Brain microvascular endothelial cell (primary cell): ENCODE results near the gene SH2D5.

Experiments used
- DNase-seq: peaks from one replicate; pipeline ENCODE4 v3.0.0-alpha.2; 2020
- H3K27ac ChIP-seq: fragments of 250-450 bp; sonication (Bioruptor Pico); 2 replicates; pipeline ENCODE4 v1.5.1; 2020; ENCODE audit warnings: mild to moderate bottlenecking, moderate library complexity
- H3K27me3 ChIP-seq: fragments of 250-450 bp; sonication (Bioruptor Pico); replicated peaks from 2 replicates; pipeline ENCODE4 v1.5.1; 2020; ENCODE audit warnings: mild to moderate bottlenecking
- H3K36me3 ChIP-seq: fragments of 250-450 bp; sonication (Bioruptor Pico); replicated peaks from 2 replicates; pipeline ENCODE4 v1.5.1; 2020; ENCODE audit warnings: mild to moderate bottlenecking
- H3K4me3 ChIP-seq: 2 replicates; pipeline ENCODE4 v1.5.1; 2011; ENCODE audit warnings: low read depth, mild to moderate bottlenecking, control low read depth, low read length, moderate library complexity
- in situ Hi-C: cut with HindIII; loops from 2 replicates; pipeline ENCODE4 v1.10.0; 2017; ENCODE audit warnings: low sequenced_read_pairs, low pct_ligation_motif_present
- TF ChIP-seq, protein P1 (sequence below): IDR thresholded peaks from 2 replicates; pipeline ENCODE4 v1.5.1; 2011; ENCODE audit warnings: low read depth, mild to moderate bottlenecking, moderate library complexity, low read length, control low read depth, inconsistent platforms; ENCODE audit errors: missing control alignments

The SH2D5 gene

DNA sequence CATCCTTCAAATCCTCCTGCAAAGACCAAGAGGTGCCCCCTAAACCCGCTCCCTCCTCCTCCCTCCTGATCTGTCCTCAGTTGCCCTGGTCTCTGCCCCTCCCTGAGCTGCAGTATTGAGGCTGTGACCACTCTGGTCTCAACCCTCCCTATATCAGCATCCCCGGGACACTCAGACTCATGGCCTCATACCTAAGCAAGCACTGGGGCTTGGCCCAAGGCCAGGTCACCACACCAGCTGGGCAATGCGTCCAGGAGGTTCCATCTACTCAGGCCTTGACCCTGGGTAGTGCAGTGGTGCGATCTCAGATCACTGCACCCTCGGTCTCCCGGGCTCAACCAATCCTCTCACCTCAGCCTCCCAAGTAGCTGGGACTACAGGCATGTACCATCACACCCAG, 24.4 kb downstream of the SH2D5 start:
- in situ Hi-C loops, result no loop called here
- Histone ChIP-seq H3K36me3 (no peaks in the 10 kb centered on the region), H3K4me3 (no peak overlapping the region), H3K27ac (no peak overlapping the region), H3K27me3 (no peaks in the 10 kb centered on the region)
- no peak for DNase-seq
- TF ChIP-seq, protein P1, sequence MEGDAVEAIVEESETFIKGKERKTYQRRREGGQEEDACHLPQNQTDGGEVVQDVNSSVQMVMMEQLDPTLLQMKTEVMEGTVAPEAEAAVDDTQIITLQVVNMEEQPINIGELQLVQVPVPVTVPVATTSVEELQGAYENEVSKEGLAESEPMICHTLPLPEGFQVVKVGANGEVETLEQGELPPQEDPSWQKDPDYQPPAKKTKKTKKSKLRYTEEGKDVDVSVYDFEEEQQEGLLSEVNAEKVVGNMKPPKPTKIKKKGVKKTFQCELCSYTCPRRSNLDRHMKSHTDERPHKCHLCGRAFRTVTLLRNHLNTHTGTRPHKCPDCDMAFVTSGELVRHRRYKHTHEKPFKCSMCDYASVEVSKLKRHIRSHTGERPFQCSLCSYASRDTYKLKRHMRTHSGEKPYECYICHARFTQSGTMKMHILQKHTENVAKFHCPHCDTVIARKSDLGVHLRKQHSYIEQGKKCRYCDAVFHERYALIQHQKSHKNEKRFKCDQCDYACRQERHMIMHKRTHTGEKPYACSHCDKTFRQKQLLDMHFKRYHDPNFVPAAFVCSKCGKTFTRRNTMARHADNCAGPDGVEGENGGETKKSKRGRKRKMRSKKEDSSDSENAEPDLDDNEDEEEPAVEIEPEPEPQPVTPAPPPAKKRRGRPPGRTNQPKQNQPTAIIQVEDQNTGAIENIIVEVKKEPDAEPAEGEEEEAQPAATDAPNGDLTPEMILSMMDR, result no peak

DNA sequence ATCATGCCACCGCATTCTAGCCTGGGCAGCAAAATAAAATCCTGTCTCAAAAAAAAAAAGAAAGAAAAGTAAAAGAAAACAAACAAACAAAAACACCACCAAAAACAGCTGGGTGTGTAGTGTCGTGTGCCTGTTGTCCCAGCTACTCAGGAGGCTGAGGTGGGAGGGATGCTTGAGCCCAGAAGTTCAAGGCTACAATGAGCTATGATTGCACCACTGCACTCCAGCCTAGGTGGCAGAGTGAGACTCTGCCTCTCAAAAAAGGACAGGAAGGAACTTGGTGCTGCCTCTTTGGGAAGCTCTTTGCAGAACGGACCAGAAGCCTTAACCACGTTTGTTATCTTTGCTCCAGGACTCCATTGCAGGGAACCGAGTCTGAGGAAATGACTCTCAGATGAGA, 25.7 kb downstream of the SH2D5 start:
- TF ChIP-seq, protein P1, result no peak
- no peak overlapping the region for H3K4me3 ChIP-seq
- no peaks in the 10 kb centered on the region for H3K27me3 ChIP-seq
- in situ Hi-C loops, result no loop called here
- no peak overlapping the region for H3K27ac ChIP-seq
- no peak for DNase-seq
- no peaks in the 10 kb centered on the region for H3K36me3 ChIP-seq

DNA sequence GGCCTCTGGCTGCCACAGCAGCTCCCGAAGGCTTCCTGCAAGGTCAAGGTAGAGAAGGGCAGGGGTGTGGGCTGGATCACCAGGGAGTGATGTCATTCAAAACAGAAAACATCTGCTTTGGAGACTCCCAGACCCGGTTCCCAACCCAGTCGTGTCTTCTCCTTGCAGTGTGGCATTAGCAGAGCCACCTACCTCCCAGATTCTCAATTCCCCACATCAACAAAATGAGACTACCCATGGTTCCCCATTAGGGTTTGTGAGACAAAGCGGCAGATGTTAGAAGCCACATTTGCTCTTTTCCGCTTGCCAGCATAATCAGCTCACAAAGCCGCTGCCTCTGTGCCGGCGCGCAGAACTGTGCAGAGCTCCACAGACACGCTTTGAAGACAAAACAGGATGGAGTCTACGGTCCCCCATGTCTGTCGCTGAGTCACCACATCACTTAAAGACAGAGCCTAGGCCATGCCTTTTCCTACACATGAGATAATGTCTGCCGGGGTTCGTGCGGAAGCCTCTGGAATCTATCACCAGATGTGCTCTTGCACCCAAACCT, 27.2 kb downstream of the SH2D5 start:
- no peaks in the 10 kb centered on the region for H3K27me3 ChIP-seq

DNA sequence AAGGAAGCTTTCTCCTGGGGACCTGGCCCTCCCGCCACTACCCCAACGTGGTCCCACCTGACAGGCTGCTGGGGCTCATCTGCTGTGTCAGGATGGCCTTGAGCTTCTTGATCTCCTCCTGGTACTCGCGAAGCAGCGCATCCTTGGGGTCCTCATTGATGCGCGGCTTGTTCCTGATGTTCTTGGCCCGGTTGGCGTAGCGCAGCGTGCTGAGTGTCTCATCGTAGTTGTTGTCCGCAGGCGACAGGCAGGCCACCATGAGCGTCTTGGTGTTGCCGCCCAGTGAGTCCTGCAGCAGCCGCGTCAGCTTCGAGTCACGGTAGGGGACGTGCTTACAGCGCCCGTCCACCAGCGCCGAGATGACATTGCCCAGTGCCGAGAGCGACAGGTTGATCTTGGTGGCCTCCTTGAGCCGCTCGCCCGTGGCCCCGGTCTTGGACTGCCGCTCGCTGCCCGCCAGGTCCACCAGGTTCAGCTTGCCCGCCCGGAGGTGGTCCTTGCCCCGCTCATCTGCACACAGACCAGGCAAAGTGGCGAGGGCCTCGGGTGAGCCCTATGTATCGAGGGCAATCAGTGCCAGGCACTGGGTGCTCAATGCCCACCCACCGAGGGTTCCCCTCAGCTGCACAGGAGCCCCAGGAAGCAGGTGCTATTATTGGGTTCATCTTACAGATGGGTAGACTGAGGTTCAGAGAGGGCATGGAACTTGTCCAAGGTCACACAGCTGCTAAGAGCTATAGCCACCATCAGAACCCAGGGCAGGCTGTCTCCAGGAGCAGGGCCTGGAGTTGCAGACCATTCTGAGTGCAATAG, 27.9 kb downstream of the SH2D5 start:
- H3K4me3 ChIP-seq, result no peak overlapping the region
- in situ Hi-C loops, result no loop called here
- TF ChIP-seq, protein P1, result no peak

More for the DNA sequence above, 27.2 kb downstream of the SH2D5 start:
- no peak overlapping the region for H3K27ac ChIP-seq
- H3K36me3 ChIP-seq, result no peaks in the 10 kb centered on the region
- no peak overlapping the region for H3K4me3 ChIP-seq
- DNase-seq, result no peak
- in situ Hi-C loops, result no loop called here
- TF ChIP-seq, protein P1, result no peak

DNA sequence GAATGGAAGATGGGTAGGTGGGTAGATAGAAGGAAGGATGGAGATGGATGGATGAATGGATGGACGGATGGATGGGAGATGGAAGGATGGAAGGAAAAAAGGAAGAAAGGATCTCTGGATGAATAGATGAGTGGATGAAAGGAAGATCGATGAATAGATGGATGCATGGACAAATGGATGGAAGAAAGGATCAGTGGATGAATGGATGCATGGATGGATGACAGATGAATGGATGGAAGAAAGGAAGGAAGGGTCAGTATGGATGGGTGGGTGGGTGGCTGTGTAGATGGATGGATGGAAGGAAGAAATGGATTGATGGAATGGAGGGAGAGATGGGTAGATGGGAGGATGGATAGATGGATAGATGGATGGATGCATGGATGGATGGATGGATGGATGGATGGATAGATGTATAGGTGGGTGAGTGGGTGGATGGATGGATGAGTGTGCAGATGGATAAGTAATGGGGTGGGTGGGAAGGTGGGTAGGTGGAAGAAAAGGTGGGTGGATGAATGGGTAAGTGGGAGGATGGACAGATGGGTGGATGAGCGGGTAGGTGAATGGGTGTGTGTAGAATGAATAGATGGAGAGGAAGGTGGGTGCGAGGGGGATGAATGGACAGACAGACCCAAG, 29.3 kb downstream of the SH2D5 start:
- no peaks in the 10 kb centered on the region for H3K36me3 ChIP-seq
- H3K27me3 ChIP-seq, result no peaks in the 10 kb centered on the region
- TF ChIP-seq, protein P1, result no peak
- no peak overlapping the region for H3K4me3 ChIP-seq
- in situ Hi-C loops, result no loop called here
- no peak overlapping the region for H3K27ac ChIP-seq
- no peak for DNase-seq

More for the DNA sequence above, 27.9 kb downstream of the SH2D5 start:
- Histone ChIP-seq H3K27me3 (no peaks in the 10 kb centered on the region), H3K36me3 (no peaks in the 10 kb centered on the region), H3K27ac (no peak overlapping the region)
- DNase-seq, result no peak
